Tibial nerve (tissue), 4 donors: Measurements from ENCODE around the gene SMCR8.

Experiments used
- EP300 ChIP-seq, 2 donors: sonication (generic); formaldehyde crosslinking; IDR thresholded peaks; one replicate each; pipeline ENCODE4 v1.6.1; 2017; ENCODE audit warnings: antibody characterized with exemption in 2 of 2, mild to moderate bottlenecking in 1 of 2
- TF ChIP-seq, protein P1 (sequence below), 5 experiments: fragments of 200-600 bp in 3 of 5; fragments of 450-650 bp in 2 of 5; sonication (generic) in 3 of 5; IDR thresholded peaks; one replicate each; pipeline ENCODE4 v1.5.1; 2016 to 2019; ENCODE audit warnings: antibody characterized with exemption in 5 of 5, mild to moderate bottlenecking in 3 of 5, moderate library complexity in 2 of 5

DNA sequence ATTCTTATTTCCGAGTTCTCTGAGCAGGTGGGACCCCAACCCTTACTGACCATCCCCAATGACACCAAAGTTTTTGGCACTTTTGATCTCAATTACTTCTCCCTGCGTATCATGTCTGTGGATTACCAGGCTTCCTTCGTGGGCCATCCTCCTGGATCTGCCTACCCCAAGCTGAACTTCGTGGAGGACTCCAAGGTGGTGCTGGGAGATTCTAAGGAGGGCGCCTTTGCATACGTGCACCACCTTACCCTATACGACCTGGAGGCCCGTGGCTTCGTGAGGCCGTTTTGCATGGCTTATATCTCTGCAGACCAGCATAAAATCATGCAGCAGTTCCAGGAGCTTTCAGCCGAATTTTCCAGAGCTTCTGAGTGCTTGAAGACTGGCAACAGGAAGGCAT lies 868 bp downstream of the SMCR8 start:
- TF ChIP-seq, protein P1, sequence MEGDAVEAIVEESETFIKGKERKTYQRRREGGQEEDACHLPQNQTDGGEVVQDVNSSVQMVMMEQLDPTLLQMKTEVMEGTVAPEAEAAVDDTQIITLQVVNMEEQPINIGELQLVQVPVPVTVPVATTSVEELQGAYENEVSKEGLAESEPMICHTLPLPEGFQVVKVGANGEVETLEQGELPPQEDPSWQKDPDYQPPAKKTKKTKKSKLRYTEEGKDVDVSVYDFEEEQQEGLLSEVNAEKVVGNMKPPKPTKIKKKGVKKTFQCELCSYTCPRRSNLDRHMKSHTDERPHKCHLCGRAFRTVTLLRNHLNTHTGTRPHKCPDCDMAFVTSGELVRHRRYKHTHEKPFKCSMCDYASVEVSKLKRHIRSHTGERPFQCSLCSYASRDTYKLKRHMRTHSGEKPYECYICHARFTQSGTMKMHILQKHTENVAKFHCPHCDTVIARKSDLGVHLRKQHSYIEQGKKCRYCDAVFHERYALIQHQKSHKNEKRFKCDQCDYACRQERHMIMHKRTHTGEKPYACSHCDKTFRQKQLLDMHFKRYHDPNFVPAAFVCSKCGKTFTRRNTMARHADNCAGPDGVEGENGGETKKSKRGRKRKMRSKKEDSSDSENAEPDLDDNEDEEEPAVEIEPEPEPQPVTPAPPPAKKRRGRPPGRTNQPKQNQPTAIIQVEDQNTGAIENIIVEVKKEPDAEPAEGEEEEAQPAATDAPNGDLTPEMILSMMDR (IDR thresholded peaks at IDR 0.05): no peak
- no peak for TF ChIP-seq EP300 (IDR thresholded peaks at IDR 0.05)
